Measurements from ENCODE around the gene RAD9A.

Gene RAD9A

GRCh38 chr11:67445515-67445914, 53.7 kb downstream of the RAD9A start:
- no peak for DNase-seq
